HG02870 (cell line): ENCODE data around the gene LHFPL3.

Source experiments
- ATAC-seq: cut with Tn5 transposase; IDR thresholded peaks from one replicate; pipeline ENCODE4 v1.9.1; 2021; ENCODE audit warnings: mild to moderate bottlenecking, moderate library complexity; ENCODE audit not compliant: unreplicated experiment

LHFPL3 gene

GRCh38 chr7:104791080-104791479 lies 462.7 kb downstream of the LHFPL3 start:
- ATAC-seq: no peak

GRCh38 chr7:104793066-104793465 lies 464.7 kb downstream of the LHFPL3 start:
- no peak for ATAC-seq

- no peak for ATAC-seq
These were observed 465.8 kb downstream of the LHFPL3 start for GRCh38 chr7:104794154-104794553.

- no peak for ATAC-seq
These were observed 466.2 kb downstream of the LHFPL3 start for GRCh38 chr7:104794589-104794988.

- ATAC-seq: no peak
These were observed 466.7 kb downstream of the LHFPL3 start for GRCh38 chr7:104795086-104795485.

DNA sequence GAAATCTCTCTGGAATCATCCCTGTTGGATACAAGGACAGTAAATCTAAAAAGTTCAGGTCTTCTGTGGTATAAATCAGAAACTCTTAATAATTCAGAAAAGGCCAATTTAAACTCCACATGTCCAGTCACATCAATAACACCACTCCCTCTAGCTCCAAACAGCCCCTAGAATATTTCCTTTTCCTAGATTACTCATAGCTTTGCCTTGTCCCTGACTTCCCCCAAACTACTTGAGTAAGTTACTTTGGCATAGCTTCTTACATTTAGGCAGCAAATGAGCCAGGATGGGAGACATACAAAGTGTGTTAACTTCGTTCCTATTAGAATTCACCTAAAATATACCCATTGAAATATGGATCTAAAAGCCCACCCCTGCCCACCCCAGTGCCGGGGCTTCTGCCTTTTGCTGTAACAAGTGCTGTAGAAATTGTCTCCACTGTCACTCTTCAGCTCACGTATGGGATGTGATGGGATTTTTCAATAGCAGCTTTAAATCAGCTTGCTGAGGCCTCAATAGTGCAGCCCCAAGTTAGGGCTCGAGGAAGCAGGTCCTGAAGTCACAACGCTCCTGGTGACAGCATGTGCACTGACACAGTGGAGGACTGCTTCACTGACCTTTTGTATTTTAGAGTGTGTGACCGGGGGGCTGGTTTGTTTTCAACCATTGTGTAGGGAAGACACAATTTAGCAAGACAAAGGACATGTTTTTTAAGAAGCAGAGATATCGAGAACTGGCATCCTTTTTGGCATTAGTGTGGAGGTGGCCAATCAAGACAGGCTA lies 467.4 kb downstream of the LHFPL3 start:
- no peak for ATAC-seq

- ATAC-seq: no peak
These were observed 471.9 kb downstream of the LHFPL3 start for GRCh38 chr7:104800307-104800706.

- ATAC-seq: no peak
These were observed 472.6 kb downstream of the LHFPL3 start for GRCh38 chr7:104801022-104801421.

DNA sequence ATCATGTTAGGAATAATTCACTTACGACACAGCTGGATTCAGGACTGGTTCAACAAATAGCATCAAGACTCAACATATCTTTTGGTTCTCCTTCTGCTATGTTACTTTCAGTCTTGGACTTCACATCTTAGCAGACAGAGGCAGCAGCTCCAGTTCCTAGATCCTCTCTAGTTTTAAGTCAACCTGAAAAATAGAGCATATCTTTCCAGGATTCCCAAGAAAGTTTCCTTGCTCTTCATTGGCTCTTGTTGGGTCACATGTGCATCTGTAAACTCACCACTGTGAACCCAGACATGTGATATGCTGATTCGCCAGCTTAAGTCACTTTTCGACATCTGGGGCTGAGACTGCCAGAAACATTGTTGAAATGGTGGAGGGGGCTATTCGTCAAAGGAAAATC lies 475.5 kb downstream of the LHFPL3 start:
- no peak for ATAC-seq

DNA sequence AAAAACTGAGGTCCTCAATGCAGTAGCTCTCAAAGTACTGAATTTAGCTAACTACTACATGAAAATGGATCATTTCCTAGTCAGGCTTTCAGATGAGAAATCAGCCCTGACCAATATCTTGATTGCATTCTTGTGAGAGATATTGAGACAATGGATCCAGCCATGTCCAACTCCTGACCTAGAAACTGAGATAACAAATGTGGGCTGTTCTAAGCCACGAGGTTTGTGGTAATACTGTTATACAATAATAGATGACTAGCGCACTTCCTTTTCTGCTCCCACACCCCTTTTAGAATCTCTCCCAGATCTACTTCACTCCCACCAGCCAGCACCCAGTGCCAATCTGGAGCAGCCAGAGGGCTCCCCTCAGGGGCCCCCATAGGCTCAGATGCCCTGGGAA lies 476.3 kb downstream of the LHFPL3 start:
- no peak for ATAC-seq

- no peak for ATAC-seq
These were observed 477.3 kb downstream of the LHFPL3 start for GRCh38 chr7:104805449-104806317.

GRCh38 chr7:104807671-104808070 lies 479.3 kb downstream of the LHFPL3 start:
- no peak for ATAC-seq

- no peak for ATAC-seq
These were observed 481.5 kb downstream of the LHFPL3 start for GRCh38 chr7:104809906-104810305.

DNA sequence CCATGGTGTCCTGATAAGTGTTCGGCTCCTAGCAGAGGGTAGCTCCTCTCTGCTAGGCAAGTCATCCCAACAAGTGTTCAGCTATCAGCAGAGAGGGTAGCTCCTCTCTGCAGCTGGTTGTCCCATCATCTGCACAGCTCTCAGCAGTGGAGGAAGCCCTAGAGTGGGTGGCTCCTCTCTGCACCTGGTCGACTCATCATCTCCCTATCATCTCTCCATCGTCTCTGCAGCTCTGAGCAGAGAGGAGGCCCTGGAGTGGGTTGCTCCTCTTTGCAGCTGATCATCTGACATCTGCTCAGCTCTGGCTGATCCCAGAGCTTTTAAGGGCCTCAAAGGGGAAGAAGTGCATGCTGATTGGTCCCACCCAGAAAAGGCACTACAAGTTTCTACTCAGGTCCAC lies 485.7 kb downstream of the LHFPL3 start:
- no peak for ATAC-seq

DNA sequence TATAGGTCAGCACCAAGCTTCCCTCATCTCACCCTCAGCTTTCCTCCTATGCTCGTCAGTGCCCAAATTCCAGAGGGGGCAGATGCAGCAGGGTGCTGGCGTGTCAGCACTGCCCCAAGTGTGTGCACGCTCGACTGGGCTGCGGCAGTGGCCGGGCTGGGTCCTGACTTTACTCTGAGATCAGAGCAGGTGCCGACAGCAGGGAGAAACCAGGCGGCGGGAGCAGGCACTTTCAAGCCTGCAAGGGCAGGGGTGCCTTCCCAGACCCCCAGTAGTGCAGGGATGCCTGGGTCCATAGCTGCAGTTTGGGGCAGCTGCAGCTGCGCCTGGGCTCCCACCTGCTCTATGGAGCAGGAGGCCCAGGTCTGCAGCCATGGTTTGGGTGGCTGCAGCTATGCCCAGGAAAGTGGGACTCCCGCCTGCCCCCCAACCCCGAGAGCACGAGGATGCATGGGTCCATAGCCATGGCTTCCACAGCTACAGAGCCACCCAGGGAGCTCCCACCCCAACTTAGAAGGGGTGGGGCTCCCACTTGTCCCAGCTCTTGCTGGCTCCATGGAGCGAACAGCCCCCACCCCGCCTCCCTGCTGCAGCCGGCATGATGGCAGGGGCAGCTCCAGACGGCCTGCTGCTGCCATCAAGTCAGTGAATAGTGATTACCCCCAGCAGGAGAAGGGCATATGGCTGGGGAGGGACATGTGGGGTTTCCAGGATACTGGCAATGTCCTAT lies 486.4 kb downstream of the LHFPL3 start:
- ATAC-seq: no peak

- ATAC-seq: no peak
These were observed 488.1 kb downstream of the LHFPL3 start for GRCh38 chr7:104816537-104816936.

GRCh38 chr7:104818961-104819880 lies 490.8 kb downstream of the LHFPL3 start:
- no peak for ATAC-seq

DNA sequence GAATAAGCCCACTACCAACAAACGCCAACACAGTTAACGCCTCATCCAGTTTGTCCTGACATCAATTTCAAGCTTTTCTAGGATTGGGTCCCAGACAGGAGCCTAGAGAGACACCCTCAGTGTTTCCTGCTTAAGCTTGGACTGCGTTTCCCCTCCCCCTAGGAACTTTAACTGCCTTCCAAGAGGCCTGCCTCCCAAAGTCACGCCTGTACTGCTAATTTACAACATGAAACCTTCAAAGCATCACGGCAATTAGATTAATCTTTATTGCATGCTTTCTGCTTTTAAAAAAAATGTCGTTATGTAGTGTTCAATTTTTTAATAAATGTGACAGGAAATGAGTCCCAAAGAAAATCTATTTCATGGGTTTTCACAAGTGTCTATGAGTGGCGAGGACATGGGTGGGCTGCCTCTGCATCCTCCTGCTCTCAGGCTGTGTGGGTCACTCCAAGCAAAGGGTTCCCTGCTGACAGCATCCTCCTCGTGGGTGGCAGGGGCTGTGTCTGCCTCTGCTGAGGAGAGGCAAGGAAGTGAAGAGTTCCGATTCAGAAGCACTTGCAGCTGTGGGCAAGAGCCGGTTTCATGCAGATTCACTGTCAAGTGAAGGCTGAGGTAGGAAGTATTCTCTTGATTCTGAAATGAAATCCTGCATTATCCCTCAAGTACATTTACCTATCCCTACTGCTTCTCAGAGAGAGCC lies 492.6 kb downstream of the LHFPL3 start:
- no peak for ATAC-seq

DNA sequence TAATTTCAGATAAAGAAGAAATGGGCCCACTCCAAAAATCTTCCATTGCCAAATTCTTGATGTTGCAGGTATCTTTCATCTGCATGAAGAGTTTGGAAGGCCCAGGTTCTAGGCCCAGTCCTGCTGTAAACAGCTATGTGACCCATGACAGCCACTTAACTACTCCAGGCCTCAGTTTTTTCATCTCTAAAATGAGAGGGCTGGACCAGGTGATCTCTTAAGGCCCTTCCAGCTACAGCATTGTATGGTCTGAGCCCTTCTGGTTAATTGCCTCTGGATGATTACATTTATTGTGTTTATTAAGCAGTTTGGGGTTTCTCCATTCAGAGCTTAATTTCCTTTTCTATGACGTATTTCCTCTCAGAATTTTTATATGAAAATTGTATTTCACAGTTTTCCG lies 494.8 kb downstream of the LHFPL3 start:
- no peak for ATAC-seq

GRCh38 chr7:104825099-104825498 lies 496.7 kb downstream of the LHFPL3 start:
- no peak for ATAC-seq
